Activated CD4-positive, alpha-beta T cell treated with anti-CD3 and anti-CD28 coated beads, Interleukin-10, Interleukin-2, amounts not matched to agents 100 ng/mL and 50 ng/mL, durations not matched to agents 16 hours and 8 hours (primary cell): Measurements from ENCODE around the gene SFMBT2.

Source experiments
- DNase-seq: peaks from one replicate; pipeline ENCODE4 v3.0.0-alpha.2; 2020

Gene SFMBT2

GRCh38 chr10:7424919-7425318, 14.1 kb upstream of the SFMBT2 start:
- DNase-seq: no peak

- peak; percentile 32 for DNase-seq
Measured at GRCh38 chr10:7424315-7424714, 13.5 kb upstream of the SFMBT2 start.

DNA sequence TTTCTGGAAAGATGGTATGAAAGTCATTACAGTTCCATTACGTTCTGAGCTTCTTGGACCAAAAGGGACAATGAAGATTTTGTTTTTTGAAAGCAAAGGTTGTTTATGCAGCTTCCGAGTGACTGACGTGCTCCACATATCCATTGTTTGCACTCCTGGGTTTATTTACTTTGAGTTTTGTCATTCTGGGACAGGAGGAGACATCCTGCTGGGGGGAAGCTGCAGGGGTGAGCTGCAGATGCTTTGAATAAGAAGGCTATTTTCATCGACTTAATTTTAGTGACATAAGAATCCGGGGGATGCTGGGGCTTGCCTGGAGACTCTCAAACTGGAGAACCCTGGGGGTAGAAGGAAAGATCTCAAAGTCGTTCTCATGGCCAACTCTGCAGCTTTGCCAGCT, 12.7 kb upstream of the SFMBT2 start:
- DNase-seq: no peak

- DNase-seq: no peak
Measured at GRCh38 chr10:7421526-7421925, 10.7 kb upstream of the SFMBT2 start.

- DNase-seq: no peak
Measured at GRCh38 chr10:7419998-7420397, 9.2 kb upstream of the SFMBT2 start.

DNA sequence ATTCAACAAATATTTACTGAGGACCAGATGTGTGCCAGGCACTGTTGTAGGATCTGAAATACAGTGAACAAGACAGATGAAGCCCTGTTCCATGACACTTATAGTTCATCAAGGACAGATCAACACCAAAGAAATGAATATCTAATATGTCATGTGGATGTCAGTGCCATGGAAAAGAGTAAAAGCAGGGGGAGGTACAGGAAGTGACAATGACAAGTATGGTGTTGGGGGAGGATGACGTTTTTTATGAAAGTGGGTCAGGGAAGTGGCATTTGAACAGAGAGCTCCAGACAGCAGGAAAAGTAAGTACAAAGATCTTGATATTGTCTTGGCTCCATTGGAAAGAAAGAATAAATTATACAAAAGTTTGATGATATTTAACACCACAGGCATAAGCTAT, 7.0 kb upstream of the SFMBT2 start:
- peak; percentile 31 for DNase-seq

DNA sequence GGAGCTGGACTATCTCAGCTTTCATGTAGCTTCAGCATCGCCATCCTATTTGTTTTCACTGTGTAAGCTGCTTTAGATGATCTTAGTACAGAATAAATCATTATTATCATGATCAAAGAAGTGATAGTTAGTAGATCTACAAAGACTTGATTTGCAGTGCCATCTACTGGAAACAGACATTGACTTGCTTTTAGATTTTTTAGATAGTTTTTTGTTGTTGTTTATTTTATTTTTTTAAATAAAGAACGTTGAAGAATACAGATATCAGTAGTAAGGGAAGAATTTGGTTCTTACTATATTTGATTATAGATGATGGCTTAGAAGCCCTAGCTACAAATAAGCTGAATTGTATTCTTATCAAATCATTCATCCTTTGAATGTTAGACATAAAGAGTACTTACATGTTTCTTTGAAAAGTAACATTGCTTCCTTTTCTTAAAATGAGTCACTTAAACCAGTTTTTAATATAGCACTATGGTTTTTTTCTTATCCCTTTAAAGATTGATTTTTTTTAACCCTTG, 6.3 kb upstream of the SFMBT2 start:
- peak; percentile 41 for DNase-seq

DNA sequence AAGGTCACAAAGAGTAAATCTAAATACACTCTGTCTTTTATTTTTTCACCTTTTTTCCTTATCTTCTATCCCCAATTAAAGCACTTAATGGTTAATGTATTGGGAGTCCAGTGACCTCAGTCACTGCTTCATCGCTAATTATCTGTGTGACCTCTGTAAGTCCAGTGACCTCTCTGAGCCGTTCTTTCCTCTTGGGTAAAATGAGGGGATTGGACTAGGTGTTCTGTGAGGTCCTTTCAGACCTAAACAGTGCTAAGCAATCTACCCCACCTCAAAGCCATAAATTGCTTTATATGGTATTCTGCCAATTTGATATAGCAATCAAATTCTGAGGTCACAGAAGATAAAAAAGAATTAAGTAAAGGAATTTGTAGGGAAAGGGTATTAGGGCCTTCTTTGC, 3.9 kb upstream of the SFMBT2 start:
- no peak for DNase-seq

DNA sequence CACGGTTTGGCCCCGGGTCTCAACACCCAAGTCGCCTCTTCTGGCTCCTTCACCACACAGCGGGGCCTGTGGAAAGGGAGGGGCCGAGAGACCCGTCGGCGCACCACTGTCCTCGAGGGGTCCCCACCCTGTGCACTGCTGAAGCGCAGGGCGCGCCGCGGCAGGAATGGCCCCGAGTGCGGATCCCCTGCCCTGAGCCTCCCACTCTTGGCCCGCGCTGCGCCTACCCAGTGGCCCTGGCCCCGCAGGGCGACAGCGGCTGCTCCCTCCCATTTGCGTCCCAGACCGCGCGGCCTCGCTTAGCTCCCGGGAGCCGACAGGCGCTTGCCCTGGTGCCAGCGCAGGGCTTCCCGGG, 2.1 kb upstream of the SFMBT2 start:
- no peak for DNase-seq

DNA sequence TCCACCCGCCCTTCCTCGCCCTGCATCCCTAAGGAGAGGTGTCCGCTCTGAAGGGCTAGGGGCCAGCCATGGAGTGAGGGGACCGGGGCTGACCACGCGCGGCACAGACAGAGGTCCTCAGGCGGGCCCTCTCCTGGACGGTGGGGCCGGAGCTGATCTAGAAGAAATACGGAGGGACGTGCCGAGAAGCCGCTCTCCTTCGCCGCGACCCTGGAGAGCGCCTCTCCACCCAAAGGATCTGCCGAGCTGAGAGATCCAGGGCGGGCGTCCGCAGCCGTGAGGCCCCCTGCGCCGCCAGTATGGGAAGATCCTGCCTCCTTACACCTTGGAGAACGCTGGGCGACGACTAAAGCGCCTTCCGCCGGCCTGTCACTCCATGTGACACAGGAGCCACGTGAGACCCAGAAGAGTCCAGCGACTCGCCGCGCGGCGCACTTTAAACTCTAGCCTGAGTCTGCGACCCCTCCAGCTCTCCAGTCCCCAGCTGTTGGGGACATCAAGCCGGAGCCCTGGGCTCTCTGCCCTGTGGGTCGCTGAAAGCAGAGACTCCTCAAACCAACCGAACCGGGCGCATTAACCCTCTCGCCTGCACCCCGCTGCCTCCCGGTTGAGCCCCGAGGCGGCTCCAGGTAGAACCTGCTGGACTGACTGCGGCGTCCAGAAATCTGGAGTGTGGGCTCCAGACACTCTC, 1.5 kb upstream of the SFMBT2 start:
- DNase-seq: peak; percentile 24

DNA sequence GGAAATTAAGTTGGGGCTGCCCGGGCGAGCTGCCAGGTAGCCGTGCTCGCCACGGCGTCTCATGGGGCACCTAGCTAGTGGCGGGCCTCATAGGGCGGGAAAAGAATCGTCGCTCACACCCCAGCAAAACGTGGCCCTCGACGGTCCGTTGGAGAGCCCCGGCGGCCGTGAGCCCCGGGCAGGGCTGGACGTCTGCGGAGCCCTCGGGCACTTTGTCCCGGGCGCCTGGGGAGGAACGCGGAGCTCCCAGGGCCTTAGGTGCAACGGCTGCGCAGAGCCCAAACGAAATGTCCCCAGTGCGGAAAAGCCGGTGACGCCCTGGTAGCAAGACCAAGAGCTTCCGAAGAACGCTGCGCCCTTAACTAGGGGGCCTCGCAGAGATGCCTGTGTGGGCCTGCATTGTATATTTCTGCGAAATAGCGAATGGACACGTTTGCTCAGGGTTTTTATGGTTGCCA, 866 bp upstream of the SFMBT2 start:
- DNase-seq: peak; percentile 26

DNA sequence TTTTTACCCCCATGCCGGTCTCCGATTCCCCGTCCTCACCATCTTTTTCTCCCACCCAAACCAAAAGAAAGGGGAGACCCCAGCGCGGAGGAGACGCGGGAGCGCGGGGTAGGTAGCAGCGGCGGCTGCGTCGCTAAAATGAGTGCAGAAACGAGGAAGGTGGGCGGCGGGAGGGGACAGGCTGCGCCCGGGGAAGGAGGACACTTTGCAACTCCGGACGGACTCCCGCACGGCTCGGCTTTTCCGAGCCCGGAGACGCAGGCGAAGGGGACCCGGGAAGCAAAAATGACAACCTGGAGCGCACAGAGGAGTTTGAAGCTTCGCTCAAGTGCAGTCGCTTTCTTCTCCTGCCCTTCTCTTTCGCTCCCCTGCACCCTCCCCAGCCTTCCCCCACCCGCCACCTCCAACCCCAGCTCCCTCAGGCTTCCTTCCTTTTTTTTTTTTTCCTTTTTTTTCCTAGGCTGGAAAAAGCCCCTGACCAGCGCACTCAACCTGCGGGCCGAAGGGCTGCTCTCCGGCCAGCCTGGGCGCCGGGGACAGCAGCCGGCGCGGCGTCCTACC, 453 bp downstream of the SFMBT2 start:
- DNase-seq: peak; percentile 32

DNA sequence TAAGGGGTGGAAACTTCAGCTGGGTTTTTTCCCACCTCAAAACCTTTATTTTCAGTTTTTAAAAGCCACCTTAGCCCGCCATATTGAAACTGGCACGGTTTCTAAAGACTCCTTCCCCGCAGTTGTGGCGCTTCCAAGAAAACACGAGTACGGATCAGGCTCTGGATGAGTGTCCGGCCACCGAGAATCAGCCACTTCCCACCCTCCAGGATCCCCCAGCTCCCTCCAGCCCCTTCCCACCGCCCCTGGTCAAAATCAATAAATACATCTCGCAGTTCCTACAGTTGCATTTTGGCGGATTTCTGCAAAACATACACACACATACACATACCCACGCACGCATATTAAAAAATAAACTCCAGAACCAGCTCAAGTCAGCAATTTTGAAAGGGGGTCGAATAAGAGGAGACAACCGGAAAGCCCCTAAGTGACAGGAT, 1.1 kb downstream of the SFMBT2 start:
- DNase-seq: peak; percentile 60

- peak; percentile 76 for DNase-seq
Measured at GRCh38 chr10:7409045-7409731, 1.6 kb downstream of the SFMBT2 start.

DNA sequence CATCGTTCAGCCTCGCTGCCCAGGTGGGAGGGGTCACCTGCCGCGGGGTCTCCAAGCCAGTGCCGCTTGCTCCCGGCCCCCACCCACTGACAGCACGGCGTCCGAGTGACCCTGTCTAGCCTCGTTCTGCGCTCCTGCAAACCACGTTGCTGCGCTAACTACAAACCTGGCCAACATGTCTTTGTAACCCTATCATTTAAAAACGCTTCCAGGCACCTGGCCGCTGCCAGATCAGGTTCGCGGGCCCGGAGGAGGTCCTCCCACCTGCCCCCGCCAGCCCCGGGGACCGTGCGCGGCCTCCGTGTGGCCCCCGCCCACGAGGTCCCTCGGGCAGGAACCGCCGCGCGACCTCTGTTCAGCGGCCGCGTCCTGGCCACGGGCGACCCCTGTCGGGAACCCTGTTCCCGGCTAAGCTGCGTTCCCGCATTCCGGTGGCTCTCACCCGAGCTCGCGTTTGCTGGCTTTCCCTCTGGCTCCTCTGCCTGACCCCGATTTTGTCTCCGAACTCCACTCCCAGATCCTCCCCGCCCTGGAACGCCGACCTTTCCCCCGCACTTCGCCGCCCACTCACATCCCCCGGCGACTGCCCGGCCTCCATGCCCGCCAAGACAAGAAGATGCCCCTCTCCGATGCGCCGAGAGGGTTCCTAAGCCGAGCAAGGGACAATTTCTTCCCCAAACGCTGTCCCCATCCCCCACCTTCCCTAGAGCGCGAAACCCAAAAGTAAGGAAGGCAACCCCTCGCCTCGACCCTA, 2.4 kb downstream of the SFMBT2 start:
- peak; percentile 57 for DNase-seq

GRCh38 chr10:7407368-7408290, 3.2 kb downstream of the SFMBT2 start:
- peak; percentile 66 for DNase-seq

DNA sequence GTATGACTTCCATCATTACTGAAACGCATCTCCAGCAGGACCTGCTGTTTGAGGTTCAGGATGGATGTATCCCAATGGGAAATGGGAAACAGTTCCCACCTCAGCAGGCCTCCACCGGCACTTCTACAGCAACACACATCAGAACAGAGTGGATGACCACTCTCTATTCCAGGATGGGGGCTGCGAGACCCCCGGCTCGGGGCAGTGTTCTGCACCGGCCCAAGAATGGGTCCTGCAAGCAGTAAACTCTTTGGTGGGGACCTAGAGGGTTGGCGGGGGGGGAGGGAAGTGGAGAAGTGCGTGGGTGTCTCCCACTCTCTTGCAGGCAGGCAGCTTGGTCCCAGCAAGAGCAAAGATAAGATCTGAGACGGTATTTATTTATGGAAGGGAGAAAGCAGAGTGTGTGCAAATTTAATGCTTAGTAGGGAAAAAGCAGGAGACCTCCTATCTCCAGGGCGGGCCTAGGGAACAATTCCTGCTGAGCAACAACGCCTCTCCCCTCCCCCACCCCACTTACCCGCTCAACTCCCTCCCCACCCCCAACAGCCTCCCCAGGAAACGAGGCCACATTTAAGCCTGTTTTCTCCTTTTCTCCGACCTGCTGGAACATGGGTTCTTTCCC, 4.0 kb downstream of the SFMBT2 start:
- DNase-seq: no peak

- no peak for DNase-seq
Measured at GRCh38 chr10:7405637-7406036, 5.2 kb downstream of the SFMBT2 start.

- no peak for DNase-seq
Measured at GRCh38 chr10:7403620-7404019, 7.2 kb downstream of the SFMBT2 start.

DNA sequence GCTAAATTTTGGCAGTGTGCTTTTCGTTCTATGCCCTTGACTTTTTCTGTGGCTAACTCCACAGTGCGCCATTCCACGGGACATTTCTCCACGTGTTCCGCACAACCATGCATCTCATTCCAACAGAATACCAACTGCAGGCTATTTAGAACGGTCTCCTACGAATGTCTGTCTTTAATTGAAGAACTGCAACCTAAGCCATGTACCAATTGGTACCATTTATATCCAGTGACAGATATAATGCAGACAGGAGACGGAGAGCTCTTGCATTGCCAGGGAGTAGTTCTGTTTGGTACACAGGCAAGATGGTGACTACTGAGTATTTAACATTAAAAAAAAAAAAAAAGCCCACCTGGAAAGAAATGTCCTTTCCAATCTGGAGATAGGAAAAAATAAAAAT, 9.1 kb downstream of the SFMBT2 start:
- DNase-seq: no peak

- no peak for DNase-seq
Measured at GRCh38 chr10:7401156-7401555, 9.7 kb downstream of the SFMBT2 start.
